Left forelimb (tissue), 1 donor: Measurements from ENCODE around the gene SPHK2.

ENCODE experiments used
- DNase-seq: peaks from one replicate; pipeline ENCODE4 v3.0.0-alpha.2; 2018; ENCODE audit warnings: low spot score

SPHK2 gene

GRCh38 chr19:48603850-48604249, 15.5 kb upstream of the SPHK2 start:
- DNase-seq = no peak

DNA sequence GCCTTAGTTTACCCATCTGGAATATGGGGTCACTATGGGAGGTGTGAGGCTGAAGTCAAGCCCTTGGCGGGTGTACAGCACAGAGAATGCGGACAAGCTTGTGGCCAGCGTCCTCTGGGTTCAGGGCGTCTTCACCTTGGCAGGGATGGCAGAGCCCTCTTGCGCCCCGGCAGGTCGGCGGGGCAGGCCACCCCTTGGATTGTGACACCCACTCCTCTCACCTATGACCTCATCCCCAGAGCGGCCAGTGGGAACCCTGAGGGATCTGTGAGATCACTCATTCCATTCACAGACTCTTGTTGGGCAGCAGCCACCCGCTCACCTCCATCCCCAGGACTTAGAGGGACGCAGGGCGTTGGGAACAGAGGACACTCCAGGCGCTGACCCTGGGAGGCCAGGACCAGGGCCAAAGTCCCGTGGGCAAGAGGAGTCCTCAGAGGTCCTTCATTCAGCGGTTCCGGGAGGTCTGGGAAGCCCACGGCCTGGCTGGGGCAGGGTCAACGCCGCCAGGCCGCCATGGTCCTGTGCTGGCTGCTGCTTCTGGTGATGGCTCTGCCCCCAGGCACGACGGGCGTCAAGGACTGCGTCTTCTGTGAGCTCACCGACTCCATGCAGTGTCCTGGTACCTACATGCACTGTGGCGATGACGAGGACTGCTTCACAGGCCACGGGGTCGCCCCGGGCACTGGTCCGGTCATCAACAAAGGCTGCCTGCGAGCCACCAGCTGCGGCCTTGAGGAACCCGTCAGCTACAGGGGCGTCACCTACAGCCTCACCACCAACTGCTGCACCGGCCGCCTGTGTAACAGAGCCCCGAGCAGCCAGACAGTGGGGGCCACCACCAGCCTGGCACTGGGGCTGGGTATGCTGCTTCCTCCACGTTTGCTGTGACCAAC, 12.6 kb upstream of the SPHK2 start, which contains the start of gene SPACA4:
Gene SPACA4 (plus strand): TSS at position 280 of the 896 bp plus-strand sequence. CDS start 237 bp downstream, at position 517.
- no peak for DNase-seq

GRCh38 chr19:48607359-48607755, 11.9 kb upstream of the SPHK2 start:
- no peak for DNase-seq

- DNase-seq = no peak
Observed at GRCh38 chr19:48608798-48609263, 10.5 kb upstream of the SPHK2 start.

DNA sequence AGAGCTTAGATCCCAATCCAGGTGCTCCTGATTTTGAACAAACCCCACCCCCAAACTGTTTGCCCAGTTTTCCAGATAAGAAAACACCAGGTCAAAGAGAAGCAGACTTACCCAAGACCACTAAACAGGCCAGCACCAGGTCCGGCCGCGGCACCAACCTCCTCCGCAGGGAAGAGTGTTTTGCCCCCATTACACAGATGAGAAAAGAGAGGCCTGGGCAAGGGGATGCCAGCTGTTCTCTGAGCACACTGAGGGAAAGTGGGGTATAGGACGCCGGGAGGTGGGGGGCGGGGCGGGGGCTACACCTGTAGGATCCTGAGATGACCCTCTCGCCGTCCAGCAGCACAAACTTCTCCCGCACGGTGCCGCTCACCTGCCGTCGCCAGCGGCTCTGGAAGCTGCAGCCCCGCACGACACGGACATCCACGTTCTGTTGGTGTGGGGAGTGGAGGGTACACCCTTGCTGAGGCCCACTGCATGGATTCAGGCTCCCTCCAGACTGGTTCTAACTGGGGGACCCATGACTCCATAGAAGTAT, 9.7 kb upstream of the SPHK2 start:
- no peak for DNase-seq

- no peak for DNase-seq
Observed at GRCh38 chr19:48611872-48612271, 7.4 kb upstream of the SPHK2 start.

DNA sequence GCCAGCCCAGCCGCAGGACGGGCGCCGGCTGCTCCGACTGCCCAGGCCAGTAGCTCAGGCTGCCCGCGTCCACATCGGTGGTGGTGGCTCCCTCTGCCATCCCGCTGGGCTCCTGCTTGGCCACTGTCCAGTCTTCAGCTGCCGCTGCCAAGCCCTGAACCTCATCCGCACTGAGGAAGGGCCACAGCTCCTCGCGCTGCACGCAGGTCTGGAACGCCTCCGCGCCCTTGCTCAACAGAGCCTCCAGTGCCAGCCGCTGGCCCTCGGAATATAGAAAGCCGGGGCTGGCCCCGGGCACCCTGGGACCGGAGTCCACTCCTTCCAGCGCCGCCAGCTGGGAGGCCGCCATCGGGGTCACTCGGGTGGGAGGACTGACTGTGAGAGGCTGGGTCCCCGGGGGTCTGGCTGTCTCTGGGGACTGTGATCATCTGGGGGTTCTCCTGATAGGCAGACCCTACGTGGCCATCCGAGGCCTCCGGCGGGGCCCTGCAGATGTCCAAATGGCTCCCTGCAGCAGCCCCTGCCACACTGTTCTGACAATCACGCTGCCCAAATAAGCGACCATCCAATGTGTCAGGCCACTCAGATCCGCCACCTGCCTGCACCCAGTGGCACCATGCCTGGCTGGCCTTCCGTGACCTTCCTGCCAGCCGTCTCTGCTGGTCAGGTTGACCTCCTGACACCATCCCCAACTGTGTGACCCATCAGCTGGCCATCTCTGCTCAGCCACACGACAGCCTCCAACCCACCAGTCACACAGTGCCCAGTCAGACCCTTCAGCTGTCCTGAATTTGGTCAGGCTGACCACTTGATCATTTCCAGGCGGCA, 6.1 kb upstream of the SPHK2 start:
- no peak for DNase-seq

DNA sequence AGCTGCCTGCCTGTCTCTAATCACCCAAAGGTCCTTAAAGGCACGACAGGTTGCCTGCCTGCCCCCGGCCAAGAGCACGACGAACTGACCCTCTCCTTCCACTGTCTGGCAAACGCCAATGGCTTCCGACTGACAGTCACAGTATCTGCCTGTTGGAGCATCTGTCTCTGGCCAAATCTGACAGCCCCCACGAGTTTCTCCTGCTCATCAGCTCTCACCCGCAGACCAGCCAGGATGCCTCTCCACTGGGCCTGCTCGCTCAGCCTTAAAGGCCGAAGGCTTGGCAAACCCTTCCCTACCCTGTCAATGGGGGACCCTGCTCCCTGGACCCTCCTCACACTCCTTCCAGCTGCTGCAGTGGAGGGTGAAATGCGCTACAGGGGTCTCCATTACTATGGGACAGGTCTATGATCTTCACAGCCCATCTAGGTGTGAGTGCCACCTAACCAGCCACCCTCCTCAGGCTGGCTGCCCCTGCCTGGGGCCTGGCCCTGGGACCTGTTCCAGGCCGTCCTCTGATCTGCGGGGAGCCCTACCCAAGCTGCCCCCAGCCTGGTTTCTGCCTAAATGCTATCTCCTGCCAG, 5.4 kb upstream of the SPHK2 start:
- no peak for DNase-seq

DNA sequence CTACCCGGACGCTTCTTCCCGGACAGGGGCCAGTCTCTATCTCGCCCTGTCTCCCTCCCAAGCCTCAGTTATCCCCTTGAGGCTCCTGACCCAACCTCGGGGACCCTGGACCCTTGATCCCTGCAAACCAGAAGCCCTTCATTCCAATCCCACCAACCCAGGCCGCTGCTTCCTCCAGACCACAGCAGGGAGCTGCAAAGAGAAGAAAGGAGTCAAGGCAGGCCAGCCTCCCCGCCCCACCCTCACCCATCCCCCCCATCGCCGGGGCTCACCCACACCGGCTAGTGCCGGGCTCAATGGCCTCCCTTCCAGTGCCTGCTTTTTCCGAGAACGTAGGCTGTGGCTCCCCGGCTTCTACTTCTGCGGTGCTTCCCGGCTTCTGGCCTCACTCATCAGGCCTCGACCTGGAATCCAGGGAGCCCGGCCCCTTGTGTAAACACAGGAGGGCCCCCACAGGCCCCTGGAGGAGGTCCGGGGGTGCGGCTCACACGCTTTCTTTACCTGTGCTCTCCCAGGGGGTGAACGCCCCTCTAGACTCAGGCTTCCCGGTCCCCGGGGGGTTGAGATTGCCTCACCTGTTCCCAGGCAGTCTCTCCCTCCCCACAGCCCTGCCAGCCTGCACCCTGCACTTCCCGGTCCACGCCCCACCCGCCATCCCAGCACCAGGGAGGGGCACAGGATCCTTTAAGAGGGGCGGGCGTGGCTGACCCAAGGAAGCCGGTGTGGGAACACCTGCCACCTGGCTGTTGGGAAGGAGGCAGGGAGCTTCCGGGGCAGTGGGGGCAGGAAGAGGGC, 4.7 kb upstream of the SPHK2 start, which contains the start of gene FAM83E:
Gene FAM83E (minus strand): TSS at position 641 of the 795 bp plus-strand sequence. CDS start 1,704 bp downstream, outside the sequence.
- no peak for DNase-seq

GRCh38 chr19:48615231-48616040, 3.9 kb upstream of the SPHK2 start:
- no peak for DNase-seq

- DNase-seq = no peak
Observed at GRCh38 chr19:48616041-48616436, 3.3 kb upstream of the SPHK2 start.

DNA sequence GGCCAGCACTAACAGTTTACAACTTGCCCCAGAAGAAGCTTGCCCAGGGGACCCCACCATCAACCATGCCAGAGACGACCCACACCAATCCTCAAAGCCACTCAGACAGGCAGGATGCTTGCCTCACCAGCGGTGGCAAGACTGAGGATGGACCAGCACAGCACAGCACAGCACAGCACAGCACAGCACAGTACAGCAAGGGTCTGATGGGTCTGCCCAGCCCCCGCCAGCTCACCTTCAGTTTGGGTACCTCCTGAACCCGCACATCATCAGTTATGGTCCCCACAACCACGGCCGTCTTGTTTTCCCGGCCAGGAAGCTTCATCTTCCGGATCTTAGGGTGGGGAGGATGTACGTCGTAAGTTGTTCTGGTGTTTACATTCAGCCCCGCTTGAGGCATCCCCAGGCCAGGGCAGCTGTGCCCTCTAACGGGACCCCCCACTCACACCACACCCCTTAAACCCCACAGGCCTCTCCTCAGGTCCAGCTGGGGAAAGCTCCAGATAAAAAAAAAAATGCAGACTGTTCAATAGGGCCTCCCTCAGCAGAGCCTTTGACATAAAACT, 2.7 kb upstream of the SPHK2 start:
- no peak for DNase-seq

GRCh38 chr19:48617146-48617937, 2.0 kb upstream of the SPHK2 start:
- DNase-seq = no peak

GRCh38 chr19:48618278-48618915, 909 bp upstream of the SPHK2 start:
- DNase-seq = no peak

GRCh38 chr19:48619692-48620585, 633 bp downstream of the SPHK2 start:
- no peak for DNase-seq

GRCh38 chr19:48623556-48624066, 4.3 kb downstream of the SPHK2 start:
- DNase-seq = no peak

DNA sequence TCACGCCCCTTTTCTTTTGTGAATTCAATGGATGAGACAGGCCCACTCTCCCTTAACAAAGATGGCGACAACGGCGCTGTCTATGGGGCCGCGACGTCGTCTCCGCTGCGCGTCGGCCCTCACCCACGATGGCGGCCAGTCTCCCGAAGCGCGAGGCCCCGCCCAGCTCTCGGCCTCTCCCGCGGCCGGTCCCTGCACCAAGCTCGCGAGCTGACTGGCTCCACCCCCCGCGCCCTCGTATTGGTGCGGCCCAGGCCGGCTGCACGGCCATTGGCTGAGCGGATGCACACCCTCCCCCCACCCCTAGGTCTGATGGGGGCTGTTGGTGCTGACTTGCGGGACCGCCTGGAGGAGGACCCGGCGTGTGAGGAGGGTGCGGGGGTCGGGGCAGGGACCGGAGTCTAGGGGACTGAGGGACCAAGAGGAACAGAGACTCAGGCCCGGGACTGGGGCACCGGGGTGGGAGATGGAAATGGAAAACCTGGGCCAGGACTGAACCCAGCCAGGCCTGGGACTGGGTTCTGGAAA, 4.8 kb downstream of the SPHK2 start:
- DNase-seq = peak; percentile 98
